NT2/D1 (cell line): Measurements from ENCODE around the gene CTCF.

Source experiments
- DNase-seq: peaks from one replicate; pipeline ENCODE4 v3.0.0-alpha.2; 2011; ENCODE audit warnings: low read depth, low spot score
- H3K27me3 ChIP-seq: 2 replicates; pipeline ENCODE4 v1.6.0; 2011; ENCODE audit warnings: mild to moderate bottlenecking; ENCODE audit not compliant: insufficient read length, insufficient read depth
- H3K36me3 ChIP-seq: 2 replicates; pipeline ENCODE4 v1.6.1; 2011; ENCODE audit warnings: mild to moderate bottlenecking, low read length, mixed read lengths; ENCODE audit not compliant: insufficient read depth, insufficient read length
- H3K4me1 ChIP-seq: 2 replicates; pipeline ENCODE4 v1.5.1; 2011; ENCODE audit not compliant: insufficient read depth, insufficient read length
- H3K4me3 ChIP-seq: 2 replicates; pipeline ENCODE4 v1.5.1; 2011; ENCODE audit warnings: low read depth; ENCODE audit not compliant: insufficient read length
- H3K9ac ChIP-seq: 2 replicates; pipeline ENCODE4 v1.6.0; 2011; ENCODE audit warnings: low read depth; ENCODE audit not compliant: insufficient read length
- H3K9me3 ChIP-seq: 2 replicates; pipeline ENCODE4 v1.5.1; 2011; ENCODE audit warnings: mild to moderate bottlenecking, low read length; ENCODE audit not compliant: insufficient read depth
- SUZ12 ChIP-seq: IDR thresholded peaks from 2 replicates; pipeline ENCODE4 v1.6.1; 2011; ENCODE audit not compliant: insufficient read length, insufficient read depth; ENCODE audit errors: extremely low read depth
- YY1 ChIP-seq: IDR thresholded peaks from 2 replicates; pipeline ENCODE4 v1.6.1; 2011; ENCODE audit not compliant: insufficient read length, insufficient read depth
- ZNF274 ChIP-seq: IDR thresholded peaks from 2 replicates; pipeline ENCODE4 v1.6.1; 2011; ENCODE audit warnings: mild to moderate bottlenecking, low read depth, low read length

Gene CTCF

GRCh38 chr16:67649494-67649931 lies 87.2 kb downstream of the CTCF start:
- Histone ChIP-seq H3K4me1 (peaks cover 19% of the 10 kb centered on the region), H3K27me3 (peaks cover 24% of the 10 kb centered on the region), H3K4me3 (no peak overlapping the region), H3K9me3 (no peaks in the 10 kb centered on the region), H3K36me3 (peaks cover 7% of the 10 kb centered on the region), H3K9ac (no peak overlapping the region)
- TF ChIP-seq SUZ12 (no peak), ZNF274 (no peak), YY1 (no peak)
- no peak for DNase-seq

DNA sequence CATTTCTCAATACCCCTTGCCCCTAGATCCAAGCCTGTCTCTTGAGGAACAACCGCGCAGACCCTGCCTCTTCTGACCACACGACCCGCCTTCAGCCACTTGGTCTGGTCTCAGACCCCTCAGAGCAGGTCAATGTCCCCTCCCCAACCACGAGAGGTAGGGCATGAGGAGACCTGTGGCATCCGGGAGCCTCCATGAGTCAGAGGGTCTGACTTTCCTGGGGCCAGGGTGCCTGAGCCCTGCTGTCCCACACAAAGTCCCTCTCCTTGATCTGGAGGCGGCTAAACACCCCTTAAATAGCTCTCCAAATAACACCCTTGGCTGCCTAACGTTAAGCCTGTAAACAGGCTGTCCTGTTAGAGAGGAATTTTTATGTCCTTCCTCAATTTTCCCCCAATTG lies 87.7 kb downstream of the CTCF start:
- TF ChIP-seq YY1 = no peak
- no peak for TF ChIP-seq SUZ12
- no peak for TF ChIP-seq ZNF274
- Histone ChIP-seq H3K36me3 (peaks cover 12% of the 10 kb centered on the region), H3K4me1 (peaks cover 22% of the 10 kb centered on the region), H3K27me3 (peaks cover 21% of the 10 kb centered on the region), H3K4me3 (no peak overlapping the region), H3K9ac (no peak overlapping the region), H3K9me3 (no peaks in the 10 kb centered on the region)
- DNase-seq = no peak

GRCh38 chr16:67651039-67651438 lies 88.7 kb downstream of the CTCF start:
- Histone ChIP-seq H3K9me3 (no peaks in the 10 kb centered on the region), H3K9ac (no peak overlapping the region), H3K36me3 (peaks cover 19% of the 10 kb centered on the region), H3K4me1 (peaks cover 17% of the 10 kb centered on the region), H3K27me3 (peaks cover 11% of the 10 kb centered on the region), H3K4me3 (no peak overlapping the region)
- DNase-seq = no peak
- TF ChIP-seq SUZ12 (no peak), ZNF274 (no peak), YY1 (no peak)

GRCh38 chr16:67651847-67652246 lies 89.5 kb downstream of the CTCF start:
- peaks cover 27% of the 10 kb centered on the region for H3K36me3 ChIP-seq
- TF ChIP-seq YY1 = no peak
- TF ChIP-seq ZNF274 = no peak
- TF ChIP-seq SUZ12 = no peak
- peaks cover 8% of the 10 kb centered on the region for H3K27me3 ChIP-seq
- no peak overlapping the region for H3K9ac ChIP-seq
- H3K9me3 ChIP-seq = no peaks in the 10 kb centered on the region
- H3K4me3 ChIP-seq = no peak overlapping the region
- no peak for DNase-seq
- H3K4me1 ChIP-seq = peaks cover 14% of the 10 kb centered on the region

DNA sequence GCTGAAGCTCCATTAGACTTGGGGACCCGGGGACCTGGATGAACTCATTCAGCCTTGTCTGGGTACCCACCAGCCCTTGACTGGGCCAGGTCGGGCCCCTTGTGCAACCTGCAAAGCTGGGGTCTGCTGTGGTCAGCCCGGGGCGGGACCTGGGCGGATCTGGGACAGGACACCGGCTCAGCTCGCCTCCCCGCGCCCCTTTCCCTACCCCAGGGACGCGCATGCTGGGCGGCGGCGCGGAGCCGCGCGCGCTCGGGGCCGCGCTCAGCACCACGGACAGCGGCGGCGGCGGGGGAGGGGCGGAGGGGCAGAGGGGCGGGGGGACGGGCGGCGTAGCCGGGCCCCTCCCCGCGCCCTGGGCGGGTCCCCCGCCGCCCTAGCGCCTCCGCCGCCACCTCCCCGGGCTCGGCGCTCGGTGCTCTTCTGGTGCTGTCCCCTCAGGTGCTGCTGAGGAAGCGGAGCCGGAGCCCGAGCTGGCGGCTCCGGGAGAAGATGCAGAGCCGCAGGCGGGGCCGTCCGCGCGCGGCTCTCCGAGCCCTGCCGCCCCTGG lies 90.3 kb downstream of the CTCF start:
- TF ChIP-seq YY1 (no peak), ZNF274 (no peak), SUZ12 (no peak)
- Histone ChIP-seq H3K9ac (no peak overlapping the region), H3K27me3 (peaks cover 8% of the 10 kb centered on the region), H3K4me1 (peaks cover 14% of the 10 kb centered on the region), H3K9me3 (no peaks in the 10 kb centered on the region), H3K36me3 (peaks cover 35% of the 10 kb centered on the region), H3K4me3 (peak overlapping the region; percentile 76)
- no peak for DNase-seq

GRCh38 chr16:67653128-67653788 lies 90.9 kb downstream of the CTCF start:
- no peak for DNase-seq
- Histone ChIP-seq H3K36me3 (peaks cover 41% of the 10 kb centered on the region), H3K4me1 (peaks cover 14% of the 10 kb centered on the region), H3K27me3 (peaks cover 8% of the 10 kb centered on the region), H3K4me3 (peak overlapping the region; percentile 76), H3K9ac (peak overlapping the region; percentile 84), H3K9me3 (no peaks in the 10 kb centered on the region)
- TF ChIP-seq YY1 = no peak
- no peak for TF ChIP-seq SUZ12
- no peak for TF ChIP-seq ZNF274

- H3K36me3 ChIP-seq = peaks cover 45% of the 10 kb centered on the region
- peaks cover 14% of the 10 kb centered on the region for H3K4me1 ChIP-seq
- TF ChIP-seq ZNF274 (no peak), YY1 (no peak), SUZ12 (no peak)
- no peaks in the 10 kb centered on the region for H3K9me3 ChIP-seq
- peak overlapping the region; percentile 76 for H3K4me3 ChIP-seq
- DNase-seq = no peak
- peaks cover 8% of the 10 kb centered on the region for H3K27me3 ChIP-seq
- H3K9ac ChIP-seq = peak overlapping the region; percentile 84
Measured at GRCh38 chr16:67653789-67654402, 91.6 kb downstream of the CTCF start.
